ENCODE measurements around the gene MEIS3.
A peak's percentile ranks its signal among the peaks of the same experiment; 100 is the strongest.

The MEIS3 gene

GRCh38 chr19:47432091-47432490 lies 12.8 kb upstream of the MEIS3 start:
- H3K4me3 ChIP-seq (ENCODE audit: low read depth, low read length), result no peak overlapping the region
- no peak for DNase-seq (ENCODE audit: low read depth, low spot score)
- in situ Hi-C loops (cut with HindIII; ENCODE audit: low sequenced_read_pairs), result no loop called here
- TF ChIP-seq CTCF (IDR thresholded peaks at IDR 0.05; ENCODE audit: low read depth, low read length), result no peak

GRCh38 chr19:47430041-47430802 lies 10.9 kb upstream of the MEIS3 start:
- H3K4me3 ChIP-seq (ENCODE audit: low read depth, low read length), result no peak overlapping the region
- DNase-seq (ENCODE audit: low read depth, low spot score), result peak; percentile 38
- TF ChIP-seq CTCF (IDR thresholded peaks at IDR 0.05; ENCODE audit: low read depth, low read length), result no peak
- in situ Hi-C loops (cut with HindIII; ENCODE audit: low sequenced_read_pairs), result no loop called here

GRCh38 chr19:47429140-47429793 lies 9.9 kb upstream of the MEIS3 start:
- no peak overlapping the region for H3K4me3 ChIP-seq (ENCODE audit: low read depth, low read length)
- in situ Hi-C loops (cut with HindIII; ENCODE audit: low sequenced_read_pairs), result no loop called here
- DNase-seq (ENCODE audit: low read depth, low spot score), result no peak
- TF ChIP-seq CTCF (IDR thresholded peaks at IDR 0.05; ENCODE audit: low read depth, low read length), result no peak

DNA sequence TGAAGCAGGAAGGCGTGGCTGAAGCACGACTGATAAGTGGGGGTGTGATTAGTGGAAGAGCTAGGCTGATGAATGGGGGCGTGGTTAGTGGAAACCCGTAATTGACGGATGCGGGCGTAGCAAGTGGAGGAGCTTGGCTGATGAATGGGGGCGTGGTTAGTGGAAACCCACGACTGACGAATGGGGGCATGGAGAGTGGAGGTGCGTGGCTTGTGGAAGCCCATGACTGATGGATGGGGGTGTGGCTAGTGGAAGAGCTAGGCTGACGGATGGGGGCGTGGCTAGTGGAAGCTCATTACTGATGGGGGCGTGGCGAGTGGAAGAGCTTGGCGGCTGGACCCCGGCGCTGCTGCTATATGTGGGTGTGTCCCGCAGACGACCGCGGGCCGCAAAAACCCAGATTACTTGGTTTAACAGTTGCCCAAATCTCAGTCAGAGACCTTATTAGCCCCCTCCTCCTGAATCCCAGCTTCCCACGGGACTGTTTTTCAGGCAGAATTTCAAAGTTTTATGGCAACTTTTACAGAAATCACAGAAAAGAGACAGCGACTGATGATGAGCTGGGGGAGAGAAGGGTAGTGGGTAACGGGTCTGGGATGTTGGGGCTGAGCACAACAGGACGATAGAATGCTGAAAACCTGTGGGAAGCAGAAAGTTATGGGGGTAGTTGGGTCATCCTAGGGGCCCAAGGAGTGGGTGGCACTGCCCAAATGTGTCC lies 9.0 kb upstream of the MEIS3 start:
- DNase-seq (ENCODE audit: low read depth, low spot score), result peak; percentile 88
- TF ChIP-seq CTCF (IDR thresholded peaks at IDR 0.05; ENCODE audit: low read depth, low read length), result no peak
- in situ Hi-C loops (cut with HindIII; ENCODE audit: low sequenced_read_pairs), result no loop called here
- peak overlapping the region; percentile 15 for H3K4me3 ChIP-seq (ENCODE audit: low read depth, low read length)

DNA sequence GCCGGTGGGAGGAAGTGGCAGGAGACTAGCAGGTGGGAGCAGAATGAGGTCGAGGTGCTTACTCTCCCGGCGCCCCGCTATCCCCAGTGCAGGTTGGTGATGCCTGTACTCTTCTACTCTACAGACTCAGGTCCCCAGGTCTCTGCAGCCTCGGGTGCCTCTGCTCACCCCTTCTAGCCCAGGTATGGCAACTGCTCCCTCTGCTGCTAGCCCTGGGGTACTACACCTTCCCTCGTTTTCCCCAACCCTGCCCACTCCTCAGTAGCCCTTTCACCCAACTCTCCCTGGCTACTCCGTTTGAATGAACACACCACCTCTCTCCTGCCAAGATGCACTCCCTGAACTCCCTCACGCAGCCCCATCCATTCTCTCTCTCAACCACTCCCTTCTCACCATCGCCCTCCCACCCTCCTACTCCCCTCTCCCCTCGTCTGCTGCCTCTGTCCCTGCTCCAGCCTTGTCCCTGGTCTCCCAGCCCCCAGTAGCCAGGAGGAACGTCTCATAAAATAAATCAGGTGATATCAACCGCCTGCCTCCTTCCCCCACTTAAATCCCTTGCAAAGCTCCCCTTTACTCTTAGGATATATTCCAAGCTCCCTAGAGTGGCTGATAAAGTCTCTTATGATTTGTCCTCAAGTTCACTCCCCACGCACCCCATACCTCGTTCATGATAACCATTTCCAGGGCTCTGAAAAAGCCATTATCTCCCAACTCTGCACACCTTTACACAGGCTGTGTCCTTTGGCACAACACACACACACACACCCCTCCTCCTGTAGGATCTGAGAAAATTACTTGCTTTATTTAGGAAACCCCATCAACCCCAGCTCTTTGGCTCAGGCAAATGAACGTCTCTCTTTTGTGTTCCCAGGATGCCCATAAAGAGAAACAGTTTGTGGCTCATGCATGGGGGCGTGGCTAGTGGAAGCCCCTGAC lies 8.2 kb upstream of the MEIS3 start:
- H3K4me3 ChIP-seq (ENCODE audit: low read depth, low read length), result peak overlapping the region; percentile 15

More for the DNA sequence above, 8.2 kb upstream of the MEIS3 start:
- TF ChIP-seq CTCF (IDR thresholded peaks at IDR 0.05; ENCODE audit: low read depth, low read length), result peak; percentile 96
- in situ Hi-C loops (cut with HindIII; ENCODE audit: low sequenced_read_pairs), result no loop called here
- peak; percentile 33 for DNase-seq (ENCODE audit: low read depth, low spot score)
